Upper lobe of right lung (tissue), 1 donor: Measurements from ENCODE around the gene CD274. TPM values are rescaled to one million over a fixed set of nuclear protein-coding genes. Genes with fewer than 3 reads are reported as not detected.
"Not testable (repeated sequence)": the region's sequence is repeated elsewhere in the genome, so short reads cannot be mapped to it uniquely, and the experiment has no call there.

Experiments used
- ATAC-seq: fragments of 200-7000 bp; cut with Tn5 transposase; one replicate; pipeline ENCODE4 v1.9.1; 2020; ENCODE audit warnings: mild to moderate bottlenecking, moderate library complexity
- DNase-seq: peaks from one replicate; pipeline ENCODE4 v3.0.0-alpha.2; 2020
- H3K27ac ChIP-seq: fragments of 200-600 bp; one replicate; pipeline ENCODE4 v1.8.0; 2022
- H3K27me3 ChIP-seq: fragments of 200-600 bp; one replicate; pipeline ENCODE4 v1.8.0; 2022; ENCODE audit warnings: mild to moderate bottlenecking
- H3K36me3 ChIP-seq: fragments of 200-600 bp; one replicate; pipeline ENCODE4 v1.8.0; 2022
- H3K4me1 ChIP-seq: fragments of 200-600 bp; one replicate; pipeline ENCODE4 v1.8.0; 2022
- H3K4me3 ChIP-seq: fragments of 200-600 bp; one replicate; pipeline ENCODE4 v1.8.0; 2022; ENCODE audit warnings: mild to moderate bottlenecking
- H3K9me3 ChIP-seq: fragments of 200-600 bp; one replicate; pipeline ENCODE4 v1.8.0; 2022
- CTCF ChIP-seq: fragments of 200-600 bp; IDR thresholded peaks from one replicate; pipeline ENCODE4 v1.8.0; 2022; ENCODE audit warnings: antibody characterized with exemption
- intact Hi-C: fragments of 100-400 bp; cut with DNase I; formaldehyde crosslinking; loops from one replicate; pipeline ENCODE4 v1.11.0; 2022
- total RNA-seq: library from RNA; stranded (reverse); fragmentation: NEBNext Ultra II Directional; extraction: Animal tissue kit (Norgen Biotek cat#: 25700); gene quantifications from one replicate; pipeline ENCODE4 v1.2.1, GENCODE V29; 2021
- donor health status: DM: no; HTN: yes; CAD: no; lungs with severe emphysema.

The CD274 gene
- total RNA-seq, 1 donor from 2014 or later = 25.9 TPM

DNA sequence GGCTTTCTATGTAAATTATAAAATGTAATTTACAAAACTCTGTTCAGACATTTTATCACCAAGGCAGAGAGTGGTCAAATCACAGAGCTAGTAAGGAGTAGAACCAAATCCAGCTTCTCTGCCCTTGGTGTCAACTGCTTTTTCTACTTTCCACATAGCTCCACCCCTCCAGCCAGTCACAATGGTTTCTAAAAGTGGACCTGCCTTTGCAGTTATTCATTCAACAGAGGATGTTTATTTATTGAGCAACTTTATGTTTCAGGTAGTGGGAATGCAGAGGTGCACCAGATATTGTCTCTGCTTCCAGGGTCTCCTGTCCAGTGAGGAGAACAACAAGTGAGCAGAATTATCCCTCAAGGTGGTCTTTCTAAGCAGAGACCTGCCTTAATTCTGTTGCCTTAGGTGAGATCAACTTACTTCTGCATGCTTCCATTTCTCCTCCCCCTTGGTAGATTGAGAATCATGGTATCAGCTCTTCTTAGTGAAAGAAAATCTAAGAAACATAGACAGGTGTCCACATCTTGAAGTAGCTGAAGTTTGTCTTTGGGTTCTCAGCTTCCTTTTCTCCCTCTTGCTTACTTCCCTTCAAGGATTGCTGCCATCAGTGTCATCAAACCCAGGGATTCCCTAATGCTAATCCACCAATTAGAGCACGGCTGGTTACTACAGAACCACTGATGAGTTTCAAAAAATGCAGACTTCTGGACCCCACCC is 42.8 kb downstream of the CD274 start:
- H3K27me3 ChIP-seq = no peaks in the 10 kb centered on the region
- no peaks in the 10 kb centered on the region for H3K36me3 ChIP-seq
- no peaks in the 10 kb centered on the region for H3K9me3 ChIP-seq
- no peak overlapping the region for H3K4me3 ChIP-seq
- intact Hi-C loops = no loop called here
- ATAC-seq (no peak), DNase-seq (no peak)
- no peak for TF ChIP-seq CTCF
- peaks cover 7% of the 10 kb centered on the region for H3K4me1 ChIP-seq
- H3K27ac ChIP-seq = peak overlapping the region; percentile 48

GRCh38 chr9:5493679-5494511 is 43.6 kb downstream of the CD274 start:
- intact Hi-C loops = no loop called here
- Histone ChIP-seq H3K9me3 (no peaks in the 10 kb centered on the region), H3K4me1 (peaks cover 7% of the 10 kb centered on the region), H3K27ac (peak overlapping the region; percentile 48), H3K4me3 (no peak overlapping the region), H3K36me3 (no peaks in the 10 kb centered on the region), H3K27me3 (no peaks in the 10 kb centered on the region)
- TF ChIP-seq CTCF = no peak
- no peak for DNase-seq
- peak; percentile 87 for ATAC-seq

DNA sequence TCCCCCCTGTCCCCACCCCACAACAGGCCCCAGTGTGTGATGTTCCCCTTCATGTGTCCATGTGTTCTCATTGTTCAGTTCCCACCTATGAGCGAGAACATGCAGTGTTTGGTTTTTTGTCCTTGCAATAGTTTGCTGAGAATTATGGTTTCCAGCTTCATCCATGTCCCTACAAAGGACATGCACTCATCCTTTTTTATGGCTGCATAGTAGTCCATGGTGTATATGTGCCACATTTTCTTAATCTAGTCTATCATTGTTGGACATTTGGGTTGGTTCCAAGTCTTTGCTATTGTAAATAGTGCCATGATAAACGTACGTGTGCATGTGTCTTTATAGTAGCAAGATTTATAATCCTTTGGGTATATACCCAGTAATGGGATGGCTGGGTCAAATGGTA is 44.4 kb downstream of the CD274 start:
- H3K4me1 ChIP-seq, intact Hi-C loops, H3K36me3 ChIP-seq, H3K9me3 ChIP-seq, H3K4me3 ChIP-seq, H3K27ac ChIP-seq, H3K27me3 ChIP-seq, DNase-seq, ATAC-seq: not testable (repeated sequence)

GRCh38 chr9:5499157-5499556 is 48.8 kb downstream of the CD274 start:
- Histone ChIP-seq H3K36me3 (no peaks in the 10 kb centered on the region), H3K9me3 (no peaks in the 10 kb centered on the region), H3K27me3 (no peaks in the 10 kb centered on the region), H3K4me3 (no peak overlapping the region), H3K27ac (peak overlapping the region; percentile 82), H3K4me1 (peaks cover 21% of the 10 kb centered on the region)
- intact Hi-C loops = no loop called here
- no peak for DNase-seq
- TF ChIP-seq CTCF = no peak
- ATAC-seq = no peak

DNA sequence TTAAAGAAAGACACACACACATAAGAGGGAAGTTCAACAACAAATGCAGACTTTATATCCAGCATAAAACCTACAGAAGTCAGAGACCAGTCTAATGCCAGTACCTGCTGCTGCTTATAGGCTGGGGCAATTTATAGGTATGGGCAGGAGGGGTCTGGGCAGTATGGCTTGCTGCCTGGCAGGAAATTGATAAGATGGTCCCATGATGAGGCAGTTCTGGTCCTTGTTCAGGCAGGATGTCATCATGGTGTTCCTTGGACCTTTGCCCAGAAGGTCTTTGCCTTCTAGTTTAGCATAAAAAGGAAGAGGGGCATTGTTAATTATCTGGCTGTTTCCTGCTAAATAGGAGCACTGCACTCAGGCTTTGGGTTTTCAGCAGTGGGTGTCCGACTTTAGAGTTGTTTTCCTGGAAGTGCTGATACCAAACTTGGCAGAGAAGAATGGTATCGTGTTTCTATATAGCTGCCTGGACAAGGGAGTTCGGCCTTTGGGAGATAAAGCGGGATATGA is 49.6 kb downstream of the CD274 start:
- DNase-seq = no peak
- Histone ChIP-seq H3K9me3 (no peaks in the 10 kb centered on the region), H3K36me3 (no peaks in the 10 kb centered on the region), H3K4me3 (no peak overlapping the region), H3K4me1 (peaks cover 21% of the 10 kb centered on the region), H3K27ac (peak overlapping the region; percentile 82), H3K27me3 (no peaks in the 10 kb centered on the region)
- ATAC-seq = peak; percentile 52
- intact Hi-C loops = no loop called here
- no peak for TF ChIP-seq CTCF
